Renal cortical epithelial cell (primary cell): Measurements from ENCODE around the gene HECW1. TPM values are rescaled to one million over a fixed set of nuclear protein-coding genes. Genes with fewer than 3 reads are reported as not detected.

Source experiments
- DNase-seq: peaks from one replicate; pipeline ENCODE4 v3.0.0-alpha.2; 2011; ENCODE audit warnings: low read depth
- total RNA-seq: library from RNA; depleted of rRNA; stranded (reverse); fragments of >200 nt; gene quantifications from 2 replicates; pipeline ENCODE4 v1.2.3, GENCODE V29; 2014

Gene HECW1
- total RNA-seq, 1 donor from 2014 or later: 3.1 TPM

DNA sequence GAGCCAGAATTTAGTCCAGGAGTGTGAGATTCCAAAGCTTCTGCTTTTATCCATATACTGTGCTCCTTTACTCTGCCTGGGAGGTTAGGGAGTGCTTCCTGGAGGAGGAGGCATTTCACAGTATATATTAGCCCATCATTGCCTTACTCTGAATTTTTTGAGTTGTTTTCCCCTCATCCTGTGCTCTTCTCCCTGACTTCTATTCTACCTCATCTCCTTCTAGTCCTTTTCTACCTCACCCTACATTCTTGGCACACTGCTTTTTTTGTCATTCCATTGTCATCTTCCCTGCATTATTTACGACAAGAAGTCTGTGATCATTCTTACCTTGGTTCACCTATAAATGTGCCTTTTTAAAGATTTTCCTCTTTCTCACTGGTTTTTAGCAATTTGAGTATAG lies 491.8 kb downstream of the HECW1 start:
- DNase-seq: no peak

- no peak for DNase-seq
Measured at GRCh38 chr7:43609097-43609496, 496.6 kb downstream of the HECW1 start.

GRCh38 chr7:43612128-43612527 lies 499.7 kb downstream of the HECW1 start:
- no peak for DNase-seq

GRCh38 chr7:43612599-43613589 lies 500.4 kb downstream of the HECW1 start:
- no peak for DNase-seq

Other genes starting within 250 kb of the HECW1 start
- 6.4 and 13.5 TPM in 2 replicates for gene C7orf25, start 200.6 kb upstream of the HECW1 start, total RNA-seq
- gene PSMA2, start 180.5 kb upstream of the HECW1 start, total RNA-seq: 61.6 and 160 TPM in 2 replicates
- 71.2 and 103 TPM in 2 replicates for gene MRPL32, start 180.3 kb upstream of the HECW1 start, total RNA-seq